H1 (cell line): ENCODE data around the gene PRKRIP1. TPM values are rescaled to one million over a fixed set of nuclear protein-coding genes. Genes with fewer than 3 reads are reported as not detected.

Experiments used
- CTCF ChIA-PET: fragments of 300-600 bp; sonication (Branson Sonifier 250); formaldehyde crosslinking; loops from one replicate; lab custom pipeline; 2021; ENCODE audit not compliant: partially characterized antibody; lab: Charles Lee
- POLR2A ChIA-PET: fragments of 300-600 bp; sonication (Branson Sonifier 250); formaldehyde crosslinking; loops from one replicate; lab custom pipeline; 2021; ENCODE audit warnings: inconsistent platforms; ENCODE audit not compliant: partially characterized antibody; lab: Charles Lee
- DNase-seq, 2 experiments: peaks; one replicate each; pipeline versions ENCODE4 v3.0.0 to v3.0.0-alpha.2; 2010 to 2022; ENCODE audit warnings: low spot score in 2 of 2, low read depth in 1 of 2, mixed read lengths in 1 of 2
- FAIRE-seq: peaks from 2 replicates; lab custom pipeline; 2011; peaks lifted over from hg19 to GRCh38; lab: Jason Lieb, UNC
- H2AFZ ChIP-seq: 2 replicates; pipeline ENCODE4 v1.8.1; 2012; ENCODE audit warnings: low read length, inconsistent platforms
- H2AK5ac ChIP-seq: 2 replicates; pipeline ENCODE4 v1.6.1; 2013; ENCODE audit warnings: low read depth, low read length
- H2BK120ac ChIP-seq: replicated peaks from 2 replicates; pipeline ENCODE3; 2013; ENCODE audit warnings: low read depth, low read length, inconsistent platforms
- H2BK12ac ChIP-seq: 2 replicates; pipeline ENCODE4 v1.6.1; 2013; ENCODE audit warnings: low read depth, low read length
- H2BK15ac ChIP-seq: 2 replicates; pipeline ENCODE4 v1.6.1; 2013; ENCODE audit warnings: low read length
- H2BK20ac ChIP-seq: 2 replicates; pipeline ENCODE4 v1.6.1; 2013; ENCODE audit warnings: low read length
- H2BK5ac ChIP-seq: 2 replicates; pipeline ENCODE4 v1.6.1; 2013; ENCODE audit warnings: low read depth, low read length
- H3K14ac ChIP-seq: 2 replicates; pipeline ENCODE4 v1.6.1; 2013; ENCODE audit warnings: inconsistent platforms; ENCODE audit not compliant: insufficient read length
- H3K18ac ChIP-seq: 2 replicates; pipeline ENCODE4 v1.6.1; 2013; ENCODE audit warnings: low read length; ENCODE audit errors: extremely low read depth
- H3K23ac ChIP-seq: 2 replicates; pipeline ENCODE4 v1.6.1; 2013; ENCODE audit warnings: inconsistent platforms; ENCODE audit not compliant: insufficient read length
- H3K23me2 ChIP-seq: 2 replicates; pipeline ENCODE4 v1.6.1; 2013; ENCODE audit warnings: low read depth, low read length
- H3K27ac ChIP-seq: 2 replicates; pipeline ENCODE4 v1.6.1; 2011; ENCODE audit warnings: low read depth, low read length, inconsistent platforms
- H3K27me3 ChIP-seq, 4 experiments: replicated peaks in 1 of 4; 1 replicate in 1 of 4; 2 replicates in 3 of 4; pipeline versions ENCODE4 v1.6.1 to v1.8.1; 2011 to 2013; ENCODE audit warnings: low read length in 3 of 4, mild to moderate bottlenecking in 3 of 4, inconsistent platforms in 2 of 4, mixed read lengths in 2 of 4, moderate library complexity in 1 of 4; ENCODE audit not compliant: control insufficient read depth in 3 of 4, insufficient read depth in 3 of 4; ENCODE audit errors: extremely low read depth in 1 of 4
- H3K36me3 ChIP-seq, 4 experiments: 2 replicates each; pipeline versions ENCODE4 v1.6.1 to v1.8.1; 2011 to 2013; ENCODE audit warnings: mild to moderate bottlenecking in 4 of 4, low read length in 3 of 4, moderate library complexity in 2 of 4, control low read depth in 1 of 4, inconsistent platforms in 1 of 4; ENCODE audit not compliant: insufficient read depth in 4 of 4, control insufficient read depth in 2 of 4
- H3K4ac ChIP-seq: replicated peaks from 2 replicates; pipeline ENCODE3; 2013; ENCODE audit warnings: low read length, low read depth, mixed read lengths, inconsistent platforms; ENCODE audit not compliant: insufficient read length
- H3K4me1 ChIP-seq, 4 experiments: replicated peaks in 1 of 4; 1 replicate in 1 of 4; 2 replicates in 3 of 4; pipeline versions ENCODE4 v1.6.1 to v1.8.1; 2011 to 2013; ENCODE audit warnings: low read length in 3 of 4, inconsistent platforms in 2 of 4, mixed read lengths in 1 of 4; ENCODE audit not compliant: insufficient read depth in 4 of 4, control insufficient read depth in 3 of 4
- H3K4me2 ChIP-seq, 2 experiments: 2 replicates each; pipeline versions ENCODE4 v1.6.1 to v1.8.1; 2011 to 2013; ENCODE audit warnings: low read depth in 2 of 2, low read length in 2 of 2, control low read depth in 1 of 2, inconsistent platforms in 1 of 2, mild to moderate bottlenecking in 1 of 2; ENCODE audit not compliant: insufficient read depth in 1 of 2
- H3K4me3 ChIP-seq, 4 experiments: fragments of 200-600, 300-600 bp in 1 of 4; sonication (generic), shearing (Covaris generic), sonication (Bioruptor Twin) in 1 of 4; 2 replicates each; pipeline versions ENCODE4 v1.5.1 to v1.8.1; 2011 to 2016; ENCODE audit warnings: low read length in 4 of 4, low read depth in 3 of 4, control low read depth in 2 of 4, inconsistent platforms in 2 of 4, mild to moderate bottlenecking in 2 of 4, mixed read lengths in 1 of 4, moderate library complexity in 1 of 4; ENCODE audit not compliant: insufficient read depth in 2 of 4; ENCODE audit errors: extremely low read depth in 1 of 4
- H3K56ac ChIP-seq: replicated peaks from 2 replicates; pipeline ENCODE3; 2013; ENCODE audit warnings: low read depth, mild to moderate bottlenecking, mixed read lengths, low read length, inconsistent platforms; ENCODE audit not compliant: insufficient read length
- H3K79me1 ChIP-seq: 2 replicates; pipeline ENCODE4 v1.6.1; 2013; ENCODE audit warnings: low read depth, low read length, control low read depth
- H3K79me2 ChIP-seq, 2 experiments: 2 replicates each; pipeline versions ENCODE4 v1.6.1 to v1.8.1; 2012 to 2013; ENCODE audit warnings: low read length in 2 of 2, mild to moderate bottlenecking in 2 of 2, inconsistent platforms in 1 of 2; ENCODE audit not compliant: insufficient read depth in 2 of 2, control insufficient read depth in 1 of 2
- H3K9ac ChIP-seq, 4 experiments: replicated peaks in 1 of 4; 1 replicate in 1 of 4; 2 replicates in 3 of 4; pipeline versions ENCODE4 v1.6.1 to v1.8.1; 2011 to 2013; ENCODE audit warnings: low read depth in 3 of 4, low read length in 3 of 4, control low read depth in 2 of 4, mild to moderate bottlenecking in 2 of 4, moderate library complexity in 2 of 4, inconsistent platforms in 1 of 4; ENCODE audit errors: extremely low read depth in 1 of 4
- H3K9me3 ChIP-seq, 2 experiments: 2 replicates each; pipeline versions ENCODE4 v1.6.1 to v1.8.1; 2012 to 2013; ENCODE audit warnings: mild to moderate bottlenecking in 2 of 2, moderate library complexity in 2 of 2, control low read depth in 1 of 2, inconsistent platforms in 1 of 2, low read depth in 1 of 2, low read length in 1 of 2, mixed read lengths in 1 of 2; ENCODE audit not compliant: insufficient read depth in 2 of 2
- H4K20me1 ChIP-seq, 2 experiments: replicated peaks in 1 of 2; 2 replicates each; pipeline versions ENCODE3 to v1.8.1; 2011 to 2013; ENCODE audit warnings: inconsistent platforms in 2 of 2, low read length in 2 of 2, mild to moderate bottlenecking in 1 of 2; ENCODE audit not compliant: insufficient read depth in 2 of 2, control insufficient read depth in 1 of 2
- H4K5ac ChIP-seq: 2 replicates; pipeline ENCODE4 v1.6.1; 2013; ENCODE audit warnings: low read length, low read depth, mixed read lengths, inconsistent platforms; ENCODE audit not compliant: insufficient read length
- H4K8ac ChIP-seq: 2 replicates; pipeline ENCODE4 v1.8.0; 2013; ENCODE audit warnings: mild to moderate bottlenecking, moderate library complexity, low read length, inconsistent platforms; ENCODE audit not compliant: insufficient read depth; ENCODE audit errors: extremely low read depth
- H4K91ac ChIP-seq: replicated peaks from 2 replicates; pipeline ENCODE3; 2013; ENCODE audit warnings: low read length, mixed read lengths, inconsistent platforms; ENCODE audit not compliant: insufficient read length
- CTCF ChIP-seq, 3 experiments: IDR thresholded peaks; 1 replicate in 2 of 3; 2 replicates in 1 of 3; pipeline versions ENCODE4 v1.5.1 to v1.6.1; 2011; ENCODE audit warnings: low read length in 3 of 3, mild to moderate bottlenecking in 3 of 3, inconsistent platforms in 2 of 3, low read depth in 1 of 3, moderate library complexity in 1 of 3; ENCODE audit not compliant: insufficient read depth in 1 of 3; ENCODE audit errors: control extremely low read depth in 1 of 3
- MAFK ChIP-seq: IDR thresholded peaks from 2 replicates; pipeline ENCODE4 v1.6.1; 2012; ENCODE audit warnings: low read depth, mild to moderate bottlenecking, improper control_type of control experiment, low read length
- RAD21 ChIP-seq, 2 experiments: IDR thresholded peaks in 1 of 2; conservative IDR thresholded peaks in 1 of 2; 2 replicates each; pipeline ENCODE4 v1.6.1; 2011; ENCODE audit warnings: low read depth in 2 of 2, low read length in 2 of 2, improper control_type of control experiment in 1 of 2, inconsistent platforms in 1 of 2, mild to moderate bottlenecking in 1 of 2, moderate library complexity in 1 of 2
- SIN3A ChIP-seq, 2 experiments: IDR thresholded peaks in 1 of 2; conservative IDR thresholded peaks in 1 of 2; 2 replicates each; pipeline ENCODE4 v1.6.1; 2011 to 2012; ENCODE audit warnings: low read length in 2 of 2, improper control_type of control experiment in 1 of 2, low read depth in 1 of 2, mild to moderate bottlenecking in 1 of 2
- WGBS, 2 experiments: shearing (Covaris generic) in 1 of 2; methylation state at CpG; one replicate each; pipeline versions ENCODE4 v1.1.6 to v1.1.7; 2013 to 2015; ENCODE audit warnings: low lambda C conversion rate in 2 of 2, mixed read lengths in 2 of 2, inconsistent platforms in 1 of 2, low coverage in 1 of 2, missing lambda C conversion rate in 1 of 2; ENCODE audit not compliant: insufficient replicate concordance in 2 of 2, insufficient coverage in 1 of 2, insufficient read length in 1 of 2; ENCODE audit errors: extremely low coverage in 1 of 2, missing lambda C conversion rate in 1 of 2; 5-methylcytosine and 5-hydroxymethylcytosine counted together
- polyA plus RNA-seq, 7 experiments: library from polyadenylated mRNA; depleted of rRNA in 3 of 7; stranded (reverse) in 5 of 7; unstranded in 2 of 7; fragments of >200 nt in 5 of 7; fragments of 200-250 nt in 2 of 7; gene quantifications; 1 replicate in 5 of 7; 2 replicates in 1 of 7; 4 replicates in 1 of 7; pipeline versions ENCODE4 v1.2.1 to v1.2.3, GENCODE V29; 2011 to 2013; ENCODE audit warnings: missing spikeins in 2 of 7, mixed read lengths in 2 of 7
- total RNA-seq: library from RNA; stranded (reverse); fragmentation: NEBNext Ultra II Directional; extraction: Animal tissue kit (Norgen Biotek cat#: 25700); gene quantifications from 2 replicates; pipeline ENCODE4 v1.2.1, GENCODE V29; 2021

PRKRIP1 gene
- total and polyA plus RNA-seq, 2 of the 8 experiments (the other 6 are each of a cell fraction or from before 2014, with no cell fraction given): 11.1 to 22.0 TPM

DNA sequence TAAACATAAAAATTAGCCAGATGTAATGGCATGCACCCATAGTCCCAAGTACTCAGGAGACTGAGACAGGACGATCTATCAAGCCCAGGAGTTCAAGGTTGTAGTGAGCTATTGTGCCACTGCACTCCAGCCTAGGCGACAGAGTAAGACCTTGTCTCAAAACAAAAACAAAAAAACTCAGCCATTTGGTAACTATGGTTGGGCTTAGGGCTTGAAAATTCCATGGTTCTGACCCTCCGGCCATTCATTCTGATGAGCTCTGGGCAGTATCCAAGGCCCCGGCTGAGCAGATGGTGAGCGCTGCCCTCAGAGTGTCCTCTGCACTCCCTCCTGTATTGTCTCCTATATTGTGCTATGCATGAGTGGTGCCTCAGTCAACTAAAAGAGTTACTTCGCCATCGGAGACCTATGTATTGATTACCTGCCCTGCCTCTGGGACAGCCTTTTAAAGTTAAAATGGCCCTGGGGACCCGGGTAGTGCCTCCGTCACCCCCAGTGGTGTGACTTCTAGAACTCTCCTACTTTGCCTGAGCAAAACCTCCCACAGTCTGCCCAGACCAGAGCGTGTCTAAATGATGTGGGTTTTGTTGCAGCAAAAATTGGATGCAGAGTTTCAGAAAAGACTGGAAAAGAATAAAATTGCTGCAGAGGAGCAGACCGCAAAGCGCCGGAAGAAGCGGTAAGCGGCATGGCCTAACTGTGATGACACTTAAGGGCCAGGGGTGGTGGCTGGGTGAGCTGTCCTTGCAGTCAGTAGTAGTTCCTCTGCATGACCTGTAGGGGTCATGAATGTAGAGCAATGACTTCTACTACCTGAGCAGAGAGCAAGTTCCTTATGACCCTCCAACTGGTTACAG, 8.1 kb downstream of the PRKRIP1 start:
- H3K27me3 ChIP-seq: no peaks in the 10 kb centered on the region
- no peak overlapping the region for H2BK20ac ChIP-seq
- ChIA-PET POLR2A (interaction anchor here (0.7 to 2.3 kb wide), 7 partner anchors 8 to 68 kb away, joined by 3 to 9 read pairs (median 5); partner anchors contain the start of gene PRKRIP1), CTCF (interaction anchor here (0.6 to 5.1 kb wide), 25 partner anchors 8 to 1820 kb away, joined by 3 to 42 read pairs (median 4); partner anchors contain the start of gene PRKRIP1)
- H3K36me3 ChIP-seq: peaks cover 23 to 57% (median 44%) of the 10 kb centered on the region in 4 experiments
- no peak overlapping the region for H3K4ac ChIP-seq
- DNase-seq (peak in 1 of 2 experiments; percentile 55), FAIRE-seq (no peak)
- no peak overlapping the region for H2AK5ac ChIP-seq
- H3K18ac ChIP-seq: no peak overlapping the region
- H3K56ac ChIP-seq: no peak overlapping the region
- H3K4me3 ChIP-seq: no peak overlapping the region
- H3K9ac ChIP-seq: no peak overlapping the region; a peak in 1 of 7 replicates
- H2AFZ ChIP-seq: no peak overlapping the region
- H4K20me1 ChIP-seq: peaks cover 0 to 8% of the 10 kb centered on the region in 2 experiments
- H3K79me1 ChIP-seq: no peaks in the 10 kb centered on the region
- H4K91ac ChIP-seq: no peak overlapping the region
- no peak overlapping the region for H4K5ac ChIP-seq
- H3K23me2 ChIP-seq: no peaks in the 10 kb centered on the region
- H3K27ac ChIP-seq: no peak overlapping the region
- no peak overlapping the region for H2BK15ac ChIP-seq
- H3K14ac ChIP-seq: no peak overlapping the region
- H3K23ac ChIP-seq: no peak overlapping the region
- H3K4me1 ChIP-seq: no peaks in the 10 kb centered on the region
- H3K79me2 ChIP-seq: no peaks in the 10 kb centered on the region
- no peak overlapping the region for H2BK5ac ChIP-seq
- H3K4me2 ChIP-seq: no peak overlapping the region
- no peaks in the 10 kb centered on the region for H3K9me3 ChIP-seq
- H4K8ac ChIP-seq: no peak overlapping the region
- H2BK12ac ChIP-seq: no peak overlapping the region
- 83% methylated on average over 15 of the region's 15 CpGs; no CpG with 5 or more reads in 1 of the 2 experiments for WGBS, 2 experiments
- no peak overlapping the region for H2BK120ac ChIP-seq
- TF ChIP-seq SIN3A (conservative IDR thresholded peaks at IDR 0.05 in 1 of 2, IDR thresholded peaks at IDR 0.05 in 1 of 2; ENCODE audit: low read depth in 1 of 2, low read length in 2 of 2): peak in 1 of 2 experiments; percentile 41; a peak in 1 of 4 replicates
- no peak for TF ChIP-seq MAFK
- TF ChIP-seq CTCF (IDR thresholded peaks at IDR 0.05; ENCODE audit: control extremely low read depth in 1 of 3, insufficient read depth in 1 of 3, low read depth in 1 of 3, low read length in 3 of 3): peak; percentile 66 to 90 (median 71)
- peak; percentile 69 to 70 for TF ChIP-seq RAD21 (IDR thresholded peaks at IDR 0.05 in 1 of 2, conservative IDR thresholded peaks at IDR 0.05 in 1 of 2; ENCODE audit: low read depth in 2 of 2, low read length in 2 of 2)
